Fibroblast of pulmonary artery (primary cell): ENCODE results near the gene ARL6.
"Not testable (repeated sequence)": the region's sequence is repeated elsewhere in the genome, so short reads cannot be mapped to it uniquely, and the experiment has no call there.

ENCODE experiments used
- DNase-seq: peaks from one replicate; pipeline ENCODE4 v3.0.0-alpha.2; 2010; ENCODE audit warnings: low read depth
- H3K4me3 ChIP-seq: replicated peaks from 2 replicates; pipeline ENCODE4 v1.5.1; 2011; ENCODE audit warnings: low read depth, mild to moderate bottlenecking, control low read depth, low read length, moderate library complexity
- TF ChIP-seq, protein P1 (sequence below): IDR thresholded peaks from 2 replicates; pipeline ENCODE4 v1.5.1; 2011; ENCODE audit warnings: mild to moderate bottlenecking, control low read depth, low read length, inconsistent platforms; ENCODE audit errors: missing control alignments

The ARL6 gene

DNA sequence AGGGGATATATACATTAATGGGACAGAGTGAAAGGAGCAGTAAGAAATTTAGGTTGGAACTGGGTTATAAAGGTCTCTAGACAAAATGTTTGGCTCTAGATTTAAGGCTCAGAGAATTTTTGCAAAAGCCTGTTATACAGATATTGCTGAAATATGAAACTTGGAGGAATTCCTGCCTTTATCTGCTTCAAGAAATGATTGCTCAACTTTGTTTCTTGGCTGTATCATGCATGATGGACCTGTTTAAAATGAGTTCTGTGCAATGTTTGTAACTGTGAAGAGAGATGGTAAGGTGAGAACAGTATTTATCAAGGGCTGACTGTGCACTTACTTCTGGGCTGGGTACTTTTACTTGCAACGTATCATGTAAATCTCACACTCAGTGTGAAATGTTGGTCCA is 60.5 kb downstream of the ARL6 start:
- no peak overlapping the region for H3K4me3 ChIP-seq
- DNase-seq = peak; percentile 56
- TF ChIP-seq, protein P1, sequence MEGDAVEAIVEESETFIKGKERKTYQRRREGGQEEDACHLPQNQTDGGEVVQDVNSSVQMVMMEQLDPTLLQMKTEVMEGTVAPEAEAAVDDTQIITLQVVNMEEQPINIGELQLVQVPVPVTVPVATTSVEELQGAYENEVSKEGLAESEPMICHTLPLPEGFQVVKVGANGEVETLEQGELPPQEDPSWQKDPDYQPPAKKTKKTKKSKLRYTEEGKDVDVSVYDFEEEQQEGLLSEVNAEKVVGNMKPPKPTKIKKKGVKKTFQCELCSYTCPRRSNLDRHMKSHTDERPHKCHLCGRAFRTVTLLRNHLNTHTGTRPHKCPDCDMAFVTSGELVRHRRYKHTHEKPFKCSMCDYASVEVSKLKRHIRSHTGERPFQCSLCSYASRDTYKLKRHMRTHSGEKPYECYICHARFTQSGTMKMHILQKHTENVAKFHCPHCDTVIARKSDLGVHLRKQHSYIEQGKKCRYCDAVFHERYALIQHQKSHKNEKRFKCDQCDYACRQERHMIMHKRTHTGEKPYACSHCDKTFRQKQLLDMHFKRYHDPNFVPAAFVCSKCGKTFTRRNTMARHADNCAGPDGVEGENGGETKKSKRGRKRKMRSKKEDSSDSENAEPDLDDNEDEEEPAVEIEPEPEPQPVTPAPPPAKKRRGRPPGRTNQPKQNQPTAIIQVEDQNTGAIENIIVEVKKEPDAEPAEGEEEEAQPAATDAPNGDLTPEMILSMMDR = no peak

DNA sequence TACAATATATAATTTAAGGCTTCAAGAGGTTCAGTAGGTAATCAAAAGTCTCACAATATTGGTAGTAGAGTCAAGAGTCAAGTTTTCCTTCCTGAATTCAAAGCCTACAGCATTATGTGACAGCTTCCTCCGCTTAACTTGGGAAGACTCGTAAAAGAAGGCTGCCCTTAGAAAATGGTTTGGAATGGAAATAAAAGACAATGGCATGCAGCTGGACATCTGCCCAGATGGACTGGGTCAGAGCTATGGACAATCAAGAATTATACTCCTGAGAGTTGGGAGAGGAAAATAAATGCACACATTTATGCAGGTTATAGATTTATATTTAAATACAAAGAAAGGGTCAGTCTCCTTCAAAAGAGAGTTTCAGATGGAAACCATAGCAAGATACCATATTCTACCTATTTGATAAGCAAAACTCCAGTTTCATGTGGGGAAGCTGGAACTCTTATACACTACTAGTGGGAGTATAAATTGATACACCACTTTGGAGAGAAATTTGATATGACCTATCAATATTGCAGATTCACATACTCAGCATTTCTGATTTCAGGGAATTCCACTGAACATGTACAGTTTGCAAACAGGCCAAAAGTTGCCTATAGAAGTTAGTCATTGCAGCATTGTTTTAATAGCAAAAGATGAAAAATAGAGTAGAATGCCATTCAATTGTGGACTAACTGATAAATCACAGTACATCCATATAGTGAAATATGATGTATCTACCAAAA is 63.3 kb downstream of the ARL6 start:
- TF ChIP-seq, protein P1 = no peak
- no peak overlapping the region for H3K4me3 ChIP-seq
- peak; percentile 39 for DNase-seq

DNA sequence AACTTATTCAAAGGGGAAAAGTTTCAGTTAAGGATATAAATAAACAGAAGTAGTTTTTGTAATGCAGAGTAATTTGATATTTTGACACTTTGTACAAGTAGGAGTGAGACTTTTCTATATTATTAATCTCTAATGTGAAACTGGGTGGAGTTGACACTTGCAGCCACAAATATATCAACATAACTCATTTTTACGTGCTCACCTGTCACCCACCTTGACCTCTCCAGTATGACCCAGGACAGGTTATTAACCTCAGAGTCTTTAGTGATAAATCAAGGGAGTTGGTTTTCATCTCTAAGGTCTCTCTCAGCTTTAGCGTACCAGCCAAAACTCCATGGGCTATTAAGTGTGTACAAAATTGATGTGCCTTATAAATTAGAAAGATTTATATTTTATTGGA is 64.6 kb downstream of the ARL6 start:
- no peak for DNase-seq
- H3K4me3 ChIP-seq = no peak overlapping the region
- TF ChIP-seq, protein P1 = no peak

DNA sequence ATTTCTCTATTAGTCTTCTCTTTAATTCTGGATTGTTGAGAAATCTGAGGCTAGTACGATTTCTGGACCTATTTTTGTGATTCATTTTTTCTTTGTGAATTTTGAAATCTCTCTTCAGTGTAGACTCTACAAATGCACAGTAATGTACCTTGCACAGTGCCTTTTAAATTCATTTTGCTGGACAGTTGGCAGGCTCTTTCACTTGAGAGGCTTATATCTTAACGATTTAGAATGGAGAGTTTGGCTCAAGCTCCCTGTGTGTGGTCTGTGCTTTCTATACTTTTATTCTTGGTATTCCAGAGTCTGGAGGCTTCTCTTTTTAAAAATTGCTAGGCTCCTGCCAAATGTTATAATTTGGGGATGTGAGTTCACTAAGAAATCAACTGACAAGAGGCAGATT is 66.1 kb downstream of the ARL6 start:
- DNase-seq = no peak
- TF ChIP-seq, protein P1 = no peak
- no peak overlapping the region for H3K4me3 ChIP-seq

DNA sequence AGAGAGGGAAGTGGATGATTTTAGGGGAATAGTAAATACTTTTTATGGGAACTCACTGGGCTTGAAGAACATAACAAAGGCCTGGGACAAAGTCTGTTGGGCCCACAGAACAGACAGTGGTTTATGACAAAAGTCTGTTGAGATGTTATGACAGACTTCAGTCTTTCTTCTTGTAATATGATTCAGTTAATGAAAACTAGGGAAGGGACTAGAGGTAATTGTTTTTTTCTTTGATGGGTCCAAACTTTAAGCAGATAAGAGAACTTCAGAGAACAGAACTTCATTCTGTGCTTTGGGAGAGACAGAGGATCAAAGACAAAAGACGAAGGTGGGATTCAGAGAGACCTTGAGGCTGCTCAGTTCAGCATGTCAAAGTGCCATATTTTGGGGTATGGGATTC is 66.6 kb downstream of the ARL6 start:
- no peak overlapping the region for H3K4me3 ChIP-seq
- no peak for DNase-seq
- TF ChIP-seq, protein P1 = no peak

DNA sequence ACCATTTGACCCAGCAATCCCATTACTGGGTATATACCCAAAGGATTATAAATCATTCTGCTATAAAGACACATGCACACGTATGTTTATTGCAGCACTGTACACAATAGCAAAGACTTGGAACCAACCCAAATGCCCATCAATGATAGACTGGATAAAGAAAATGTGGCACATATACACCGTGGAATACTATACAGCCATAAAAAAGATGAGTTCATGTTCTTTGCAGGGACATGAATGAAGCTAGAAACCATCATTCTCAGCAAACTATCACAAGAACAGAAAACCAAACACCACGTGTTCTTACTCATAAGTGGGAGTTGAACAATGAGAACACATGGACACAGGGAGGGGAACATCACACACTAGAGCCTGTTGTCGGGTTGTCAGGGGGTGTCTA is 68.6 kb downstream of the ARL6 start:
- DNase-seq, H3K4me3 ChIP-seq: not testable (repeated sequence)

DNA sequence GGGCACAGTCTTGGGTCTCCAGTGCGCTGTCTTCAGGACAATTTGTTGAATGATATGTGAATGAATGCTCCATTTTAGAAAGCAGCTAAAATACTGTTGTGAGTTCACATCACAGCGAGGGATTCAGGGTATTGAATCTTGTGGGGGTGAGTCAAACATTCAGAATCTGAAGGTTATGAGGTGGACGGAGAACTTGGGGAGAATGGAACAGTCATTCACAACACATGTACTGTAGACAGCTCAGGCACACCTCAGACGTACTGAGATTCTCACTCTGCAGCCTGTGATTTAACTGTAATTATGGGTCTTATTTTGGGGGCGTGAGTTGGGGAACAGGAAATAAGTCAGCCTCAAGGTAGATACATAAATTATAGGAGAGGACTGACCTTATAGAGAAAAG is 71.2 kb downstream of the ARL6 start:
- no peak for DNase-seq
- H3K4me3 ChIP-seq = no peak overlapping the region
- TF ChIP-seq, protein P1 = no peak

DNA sequence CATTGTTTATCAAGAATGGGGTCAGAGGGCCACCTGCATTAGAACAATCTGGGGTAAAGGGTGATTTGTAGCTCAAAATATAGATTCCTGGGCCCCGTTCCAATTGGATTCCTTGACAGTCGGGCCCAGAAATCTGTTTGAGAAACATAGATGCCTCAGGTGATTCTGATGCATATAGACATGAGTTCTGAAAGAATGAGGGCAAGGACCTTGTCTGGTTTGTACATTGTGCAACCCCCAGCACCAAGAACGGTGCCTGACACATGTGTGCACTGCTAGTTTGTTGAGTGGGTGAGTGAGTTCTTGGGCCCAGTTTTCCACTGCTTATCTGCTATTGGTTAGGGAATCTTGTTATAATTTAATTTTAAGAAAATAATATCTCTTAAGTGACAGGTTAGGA is 73.8 kb downstream of the ARL6 start:
- TF ChIP-seq, protein P1 = no peak
- no peak for DNase-seq
- no peak overlapping the region for H3K4me3 ChIP-seq
